SH-SY5Y (cell line): ENCODE measurements around the gene MOV10L1.

ENCODE experiments used
- GATA2 ChIP-seq: IDR thresholded peaks from 2 replicates; pipeline ENCODE4 v1.6.1; 2011; ENCODE audit warnings: mild to moderate bottlenecking, low read depth, low read length
- GATA3 ChIP-seq: IDR thresholded peaks from 2 replicates; pipeline ENCODE4 v1.6.1; 2011; ENCODE audit warnings: low read depth, mild to moderate bottlenecking, low read length, moderate library complexity

Gene MOV10L1

GRCh38 chr22:50081426-50082196, 8.2 kb upstream of the MOV10L1 start:
- TF ChIP-seq GATA3 (no peak), GATA2 (no peak)

GRCh38 chr22:50082197-50082715, 7.5 kb upstream of the MOV10L1 start:
- TF ChIP-seq GATA2, result no peak
- TF ChIP-seq GATA3, result no peak

GRCh38 chr22:50082961-50083461, 6.8 kb upstream of the MOV10L1 start:
- TF ChIP-seq GATA2 (no peak), GATA3 (no peak)

- TF ChIP-seq GATA2 (no peak), GATA3 (no peak)
Measured at GRCh38 chr22:50083462-50084079, 6.2 kb upstream of the MOV10L1 start.

- TF ChIP-seq GATA3, result no peak
- TF ChIP-seq GATA2, result no peak
Measured at GRCh38 chr22:50084080-50084477, 5.7 kb upstream of the MOV10L1 start.

GRCh38 chr22:50084614-50085021, 5.2 kb upstream of the MOV10L1 start:
- no peak for TF ChIP-seq GATA2
- no peak for TF ChIP-seq GATA3

GRCh38 chr22:50085211-50085972, 4.4 kb upstream of the MOV10L1 start, which contains the start of gene MLC1:
Gene MLC1, minus strand, starts transcription at chr22:50085426. Its CDS starts 524 bp downstream, at chr22:50084902.
- no peak for TF ChIP-seq GATA2
- TF ChIP-seq GATA3, result no peak

GRCh38 chr22:50086526-50086925, 3.3 kb upstream of the MOV10L1 start:
- TF ChIP-seq GATA2 (no peak), GATA3 (no peak)

GRCh38 chr22:50087646-50088045, 2.2 kb upstream of the MOV10L1 start:
- TF ChIP-seq GATA2 (no peak), GATA3 (no peak)

GRCh38 chr22:50088096-50088495, 1.7 kb upstream of the MOV10L1 start:
- TF ChIP-seq GATA2, result no peak
- no peak for TF ChIP-seq GATA3

- no peak for TF ChIP-seq GATA2
- TF ChIP-seq GATA3, result no peak
Measured at GRCh38 chr22:50089231-50089630, 575 bp upstream of the MOV10L1 start.

- no peak for TF ChIP-seq GATA2
- TF ChIP-seq GATA3, result no peak
Measured at GRCh38 chr22:50090412-50090714, 557 bp downstream of the MOV10L1 start.

- TF ChIP-seq GATA3, result no peak
- TF ChIP-seq GATA2, result no peak
Measured at GRCh38 chr22:50091092-50091768, 1.4 kb downstream of the MOV10L1 start.

- no peak for TF ChIP-seq GATA2
- TF ChIP-seq GATA3, result no peak
Measured at GRCh38 chr22:50092342-50092741, 2.5 kb downstream of the MOV10L1 start.
